ENCODE data around the gene COL4A2. TPM values are rescaled to one million over a fixed set of nuclear protein-coding genes. Genes with fewer than 3 reads are reported as not detected.
A peak's percentile ranks its signal among the peaks of the same experiment; 100 is the strongest.

The COL4A2 gene
- total RNA-seq, 4 donors from 2014 or later = 51.2 to 85.8 (median 70.5) TPM

GRCh38 chr13:110379905-110380341 is 72.8 kb downstream of the COL4A2 start:
- peaks cover 22 to 25% of the 10 kb centered on the region in 2 donors for H3K4me1 ChIP-seq
- ATAC-seq = no peak
- intact Hi-C loops (cut with DNase I; ENCODE audit: low total_unique reads) = no loop called here

GRCh38 chr13:110380359-110381028 is 73.4 kb downstream of the COL4A2 start:
- Histone ChIP-seq H3K4me1 (peaks cover 22 to 25% of the 10 kb centered on the region in 2 donors), H3K4me3 (no peak overlapping the region), H3K27ac (peak overlapping the region; percentile 42 to 54 (median 48)), H3K9me3 (no peaks in the 10 kb centered on the region), H3K36me3 (no peaks in the 10 kb centered on the region), H3K27me3 (no peaks in the 10 kb centered on the region)
- ATAC-seq = no peak
- TF ChIP-seq POLR2A (IDR thresholded peaks at IDR 0.05) (no peak), CTCF (IDR thresholded peaks at IDR 0.05 in 4 of 5, conservative IDR thresholded peaks at IDR 0.05 in 1 of 5) (no peak)
- DNase-seq = no peak
- in situ Hi-C loops (cut with MboI; ENCODE audit: low sequenced_read_pairs in 4 of 4) (no loop called here), intact Hi-C loops (cut with DNase I; ENCODE audit: low total_unique reads) (no loop called here)

More at GRCh38 chr13:110379905-110380341, 72.8 kb downstream of the COL4A2 start:
- Histone ChIP-seq H3K36me3 (no peaks in the 10 kb centered on the region), H3K9me3 (no peaks in the 10 kb centered on the region), H3K4me3 (no peak overlapping the region), H3K27ac (no peak overlapping the region), H3K27me3 (no peaks in the 10 kb centered on the region)
- TF ChIP-seq POLR2A (IDR thresholded peaks at IDR 0.05) (no peak), CTCF (IDR thresholded peaks at IDR 0.05 in 4 of 5, conservative IDR thresholded peaks at IDR 0.05 in 1 of 5) (no peak)
- in situ Hi-C loops (cut with MboI; ENCODE audit: low sequenced_read_pairs in 4 of 4) = no loop called here
- DNase-seq = no peak

GRCh38 chr13:110381029-110381360 is 73.9 kb downstream of the COL4A2 start:
- peaks cover 22 to 25% of the 10 kb centered on the region in 2 donors for H3K4me1 ChIP-seq
- in situ Hi-C loops (cut with MboI; ENCODE audit: low sequenced_read_pairs in 4 of 4) (no loop called here), intact Hi-C loops (cut with DNase I; ENCODE audit: low total_unique reads) (no loop called here)
- no peaks in the 10 kb centered on the region for H3K9me3 ChIP-seq
- ATAC-seq (no peak), DNase-seq (no peak)
- H3K4me3 ChIP-seq = no peak overlapping the region
- H3K36me3 ChIP-seq = no peaks in the 10 kb centered on the region
- H3K27ac ChIP-seq = peak overlapping the region; percentile 42 to 54 (median 48)
- TF ChIP-seq CTCF (IDR thresholded peaks at IDR 0.05 in 4 of 5, conservative IDR thresholded peaks at IDR 0.05 in 1 of 5) = no peak
- H3K27me3 ChIP-seq = no peaks in the 10 kb centered on the region

DNA sequence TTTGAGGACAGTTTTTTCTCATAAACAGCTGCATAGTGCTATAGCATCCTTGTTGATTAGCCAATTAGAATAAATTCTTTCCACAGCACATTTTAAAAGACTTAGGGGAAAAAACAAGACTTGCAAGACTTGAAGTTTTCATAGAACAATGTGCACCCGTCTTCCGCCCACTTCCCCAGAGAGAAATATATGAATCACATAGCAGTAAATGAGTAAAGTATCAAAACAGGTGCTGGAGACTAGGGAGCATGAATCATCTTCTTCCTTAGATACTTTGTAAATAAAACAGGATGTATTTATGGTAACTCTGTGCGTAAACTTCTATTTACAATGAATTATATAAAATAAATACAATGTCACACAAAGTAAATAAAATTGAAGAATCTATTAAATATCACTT is 75.1 kb downstream of the COL4A2 start:
- Histone ChIP-seq H3K27ac (peak overlapping the region; percentile 43 to 54 (median 50)), H3K36me3 (no peaks in the 10 kb centered on the region), H3K9me3 (no peaks in the 10 kb centered on the region), H3K4me3 (no peak overlapping the region), H3K4me1 (peaks cover 19 to 22% of the 10 kb centered on the region in 2 donors), H3K27me3 (no peaks in the 10 kb centered on the region)
- ATAC-seq (peak in 1 of 2 donors; percentile 73), DNase-seq (no peak)
- in situ Hi-C loops (cut with MboI; ENCODE audit: low sequenced_read_pairs in 4 of 4) = no loop called here
- intact Hi-C loops (cut with DNase I; ENCODE audit: low total_unique reads) = no loop called here
- TF ChIP-seq POLR2A (IDR thresholded peaks at IDR 0.05) (no peak), CTCF (IDR thresholded peaks at IDR 0.05 in 4 of 5, conservative IDR thresholded peaks at IDR 0.05 in 1 of 5) (no peak)

- peak overlapping the region; percentile 31 to 51 (median 46) for H3K27ac ChIP-seq
- in situ Hi-C loops (cut with MboI; ENCODE audit: low sequenced_read_pairs in 4 of 4) (no loop called here), intact Hi-C loops (cut with DNase I; ENCODE audit: low total_unique reads) (no loop called here)
- ATAC-seq (no peak), DNase-seq (no peak)
- no peaks in the 10 kb centered on the region for H3K27me3 ChIP-seq
- H3K4me1 ChIP-seq = peaks cover 20 to 27% of the 10 kb centered on the region in 2 donors
- TF ChIP-seq CTCF (IDR thresholded peaks at IDR 0.05 in 4 of 5, conservative IDR thresholded peaks at IDR 0.05 in 1 of 5) (no peak), POLR2A (IDR thresholded peaks at IDR 0.05) (no peak)
- no peaks in the 10 kb centered on the region for H3K9me3 ChIP-seq
- no peaks in the 10 kb centered on the region for H3K36me3 ChIP-seq
- H3K4me3 ChIP-seq = no peak overlapping the region
These were observed 75.7 kb downstream of the COL4A2 start for GRCh38 chr13:110382830-110383229.
